ENCODE data around the gene FBL.
"Not testable (repeated sequence)": the region's sequence is repeated elsewhere in the genome, so short reads cannot be mapped to it uniquely, and the experiment has no call there.

DNA sequence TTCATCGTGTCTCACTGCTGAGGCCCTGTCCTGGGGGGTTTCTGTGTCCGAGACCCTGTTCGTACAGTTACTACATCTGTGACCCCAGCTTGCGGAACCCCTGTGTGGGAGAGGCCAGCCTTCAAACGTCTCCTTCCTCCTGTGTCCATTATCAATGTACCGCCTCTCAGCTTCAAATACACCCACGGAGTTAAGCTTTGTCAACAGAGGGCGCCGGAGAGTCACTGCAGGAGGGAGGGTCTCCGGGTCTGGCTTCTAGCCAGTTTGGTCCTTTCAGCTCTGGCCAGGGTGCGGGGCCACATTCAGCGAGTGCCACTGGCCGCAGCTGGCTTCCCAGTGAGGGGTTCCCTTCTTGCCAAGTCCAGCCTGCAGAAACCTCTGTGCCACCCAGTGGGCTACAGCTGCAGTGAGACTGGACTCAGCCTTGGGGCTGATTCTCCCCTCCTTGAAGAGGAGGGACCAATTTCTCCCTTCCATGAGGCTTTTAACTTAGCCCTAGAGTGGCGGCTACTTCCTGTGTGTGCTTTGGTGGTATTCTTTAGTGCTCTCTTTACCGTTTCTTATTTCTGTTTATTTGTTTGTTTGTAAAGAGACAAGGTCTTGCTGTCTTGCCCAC, 35.4 kb upstream of the FBL start:
- TF ChIP-seq, protein P1, sequence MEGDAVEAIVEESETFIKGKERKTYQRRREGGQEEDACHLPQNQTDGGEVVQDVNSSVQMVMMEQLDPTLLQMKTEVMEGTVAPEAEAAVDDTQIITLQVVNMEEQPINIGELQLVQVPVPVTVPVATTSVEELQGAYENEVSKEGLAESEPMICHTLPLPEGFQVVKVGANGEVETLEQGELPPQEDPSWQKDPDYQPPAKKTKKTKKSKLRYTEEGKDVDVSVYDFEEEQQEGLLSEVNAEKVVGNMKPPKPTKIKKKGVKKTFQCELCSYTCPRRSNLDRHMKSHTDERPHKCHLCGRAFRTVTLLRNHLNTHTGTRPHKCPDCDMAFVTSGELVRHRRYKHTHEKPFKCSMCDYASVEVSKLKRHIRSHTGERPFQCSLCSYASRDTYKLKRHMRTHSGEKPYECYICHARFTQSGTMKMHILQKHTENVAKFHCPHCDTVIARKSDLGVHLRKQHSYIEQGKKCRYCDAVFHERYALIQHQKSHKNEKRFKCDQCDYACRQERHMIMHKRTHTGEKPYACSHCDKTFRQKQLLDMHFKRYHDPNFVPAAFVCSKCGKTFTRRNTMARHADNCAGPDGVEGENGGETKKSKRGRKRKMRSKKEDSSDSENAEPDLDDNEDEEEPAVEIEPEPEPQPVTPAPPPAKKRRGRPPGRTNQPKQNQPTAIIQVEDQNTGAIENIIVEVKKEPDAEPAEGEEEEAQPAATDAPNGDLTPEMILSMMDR (conservative IDR thresholded peaks at IDR 0.05; ENCODE audit: low read length): peak; percentile 53
- not testable (repeated sequence) for TF ChIP-seq EZH2phosphoT487 (IDR thresholded peaks at IDR 0.05; ENCODE audit: borderline replicate concordance)
